ENCODE data around the gene MRPS34. TPM values are rescaled to one million over a fixed set of nuclear protein-coding genes. Genes with fewer than 3 reads are reported as not detected.

The MRPS34 gene
- total RNA-seq, 1 experiment from 2014 or later: 109 TPM

DNA sequence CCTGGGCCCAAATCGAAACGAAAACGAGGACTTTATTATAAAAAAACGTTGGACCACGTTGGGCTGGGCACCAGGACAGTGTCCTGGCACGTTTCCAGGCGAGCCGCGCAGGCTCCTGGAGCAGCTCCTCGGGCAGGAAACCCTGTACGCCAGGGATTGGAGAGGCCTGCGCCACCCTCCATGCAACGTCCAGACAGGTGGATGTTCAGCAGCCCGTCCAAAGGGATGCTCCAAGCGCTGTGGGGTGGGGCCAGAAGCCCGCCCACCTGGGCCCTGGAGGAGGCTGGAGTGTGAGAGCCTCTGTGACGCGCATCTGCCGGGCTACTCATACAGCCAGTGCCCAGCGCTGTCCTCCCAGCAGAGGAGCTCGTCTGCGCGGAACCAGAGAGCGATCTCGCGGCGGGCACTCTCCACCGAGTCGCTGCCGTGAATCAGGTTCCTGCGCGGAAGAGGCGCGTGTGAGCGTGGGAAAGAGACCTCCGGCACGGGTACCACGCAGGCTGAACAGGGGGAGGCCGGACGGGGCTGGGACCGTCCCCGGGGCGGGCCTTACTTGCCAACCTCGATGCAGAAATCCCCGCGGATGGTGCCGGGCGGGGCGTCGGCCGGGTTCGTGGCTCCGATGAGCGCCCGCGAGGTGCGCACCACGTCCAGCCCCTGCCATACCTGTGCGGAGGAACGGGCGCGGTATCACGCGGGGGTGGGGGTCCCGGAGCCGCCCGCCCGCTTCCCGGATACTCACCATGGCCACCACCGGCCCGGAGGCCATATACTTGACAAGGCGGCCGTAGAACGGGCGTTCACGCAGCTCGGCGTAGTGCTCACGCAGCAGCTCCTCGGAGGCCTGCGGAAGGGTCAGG, 2.4 kb downstream of the MRPS34 start:
- ChIA-PET POLR2A (no interaction called here), CTCF (interaction anchor here (0.5 kb wide), 1 partner anchor 398 kb away, joined by 4 read pairs; no protein-coding TSS in a partner anchor)
- Histone ChIP-seq H3K4me3 (ENCODE audit: low read depth, low read length) (no peak overlapping the region), H3K36me3 (ENCODE audit: control insufficient read depth, insufficient read depth, low read length) (no peaks in the 10 kb centered on the region), H3K9me3 (no peaks in the 10 kb centered on the region), H3K4me1 (peaks cover 8% of the 10 kb centered on the region), H3K27me3 (replicated peaks; ENCODE audit: control insufficient read depth, insufficient read depth, low read length) (no peaks in the 10 kb centered on the region)
- Mint-ChIP-seq H3K4me3 (ENCODE audit: unreplicated experiment) (no peak overlapping the region), H3K9me3 (ENCODE audit: unreplicated experiment) (no peaks in the 10 kb centered on the region), H3K27me3 (ENCODE audit: insufficient read depth, unreplicated experiment) (no peaks in the 10 kb centered on the region), H3K27ac (ENCODE audit: unreplicated experiment) (no peak overlapping the region), H3K36me3 (ENCODE audit: insufficient read depth, unreplicated experiment) (peaks cover 70% of the 10 kb centered on the region), H3K4me1 (ENCODE audit: low read depth, unreplicated experiment) (no peaks in the 10 kb centered on the region)
- DNase-seq: no peak
- TF ChIP-seq CTCF (IDR thresholded peaks at IDR 0.05; ENCODE audit: insufficient read depth in 1 of 2, low read depth in 1 of 2, low read length in 1 of 2, severe bottlenecking in 1 of 2, unreplicated experiment in 1 of 2): no peak
- intact Hi-C loops (cut with micrococcal nuclease; ENCODE audit: unreplicated experiment): no loop called here
- BruUV-seq (replicated peaks): no TSS peak

GRCh38 chr16:1769402-1770300, 3.3 kb downstream of the MRPS34 start:
- H3K27me3 ChIP-seq (replicated peaks; ENCODE audit: control insufficient read depth, insufficient read depth, low read length): no peaks in the 10 kb centered on the region
- no peaks in the 10 kb centered on the region for H3K27me3 Mint-ChIP-seq (ENCODE audit: insufficient read depth, unreplicated experiment)
- H3K4me1 Mint-ChIP-seq (ENCODE audit: low read depth, unreplicated experiment): no peaks in the 10 kb centered on the region
- H3K9me3 Mint-ChIP-seq (ENCODE audit: unreplicated experiment): no peaks in the 10 kb centered on the region
- H3K4me1 ChIP-seq: peaks cover 6% of the 10 kb centered on the region
- TF ChIP-seq CTCF (IDR thresholded peaks at IDR 0.05; ENCODE audit: insufficient read depth in 1 of 2, low read depth in 1 of 2, low read length in 1 of 2, severe bottlenecking in 1 of 2, unreplicated experiment in 1 of 2): no peak
- no peak overlapping the region for H3K4me3 ChIP-seq (ENCODE audit: low read depth, low read length)
- no TSS peak for BruUV-seq (replicated peaks)
- CTCF ChIA-PET: no interaction called here
- intact Hi-C loops (cut with micrococcal nuclease; ENCODE audit: unreplicated experiment): no loop called here
- no peak for DNase-seq
- peaks cover 67% of the 10 kb centered on the region for H3K36me3 Mint-ChIP-seq (ENCODE audit: insufficient read depth, unreplicated experiment)
- POLR2A ChIA-PET: interaction anchor here (0.5 kb wide), 1 partner anchor 220 kb away, joined by 3 read pairs; no protein-coding TSS in a partner anchor
- no peaks in the 10 kb centered on the region for H3K9me3 ChIP-seq
- no peak overlapping the region for H3K27ac Mint-ChIP-seq (ENCODE audit: unreplicated experiment)
- H3K36me3 ChIP-seq (ENCODE audit: control insufficient read depth, insufficient read depth, low read length): no peaks in the 10 kb centered on the region
- no peak overlapping the region for H3K4me3 Mint-ChIP-seq (ENCODE audit: unreplicated experiment)

DNA sequence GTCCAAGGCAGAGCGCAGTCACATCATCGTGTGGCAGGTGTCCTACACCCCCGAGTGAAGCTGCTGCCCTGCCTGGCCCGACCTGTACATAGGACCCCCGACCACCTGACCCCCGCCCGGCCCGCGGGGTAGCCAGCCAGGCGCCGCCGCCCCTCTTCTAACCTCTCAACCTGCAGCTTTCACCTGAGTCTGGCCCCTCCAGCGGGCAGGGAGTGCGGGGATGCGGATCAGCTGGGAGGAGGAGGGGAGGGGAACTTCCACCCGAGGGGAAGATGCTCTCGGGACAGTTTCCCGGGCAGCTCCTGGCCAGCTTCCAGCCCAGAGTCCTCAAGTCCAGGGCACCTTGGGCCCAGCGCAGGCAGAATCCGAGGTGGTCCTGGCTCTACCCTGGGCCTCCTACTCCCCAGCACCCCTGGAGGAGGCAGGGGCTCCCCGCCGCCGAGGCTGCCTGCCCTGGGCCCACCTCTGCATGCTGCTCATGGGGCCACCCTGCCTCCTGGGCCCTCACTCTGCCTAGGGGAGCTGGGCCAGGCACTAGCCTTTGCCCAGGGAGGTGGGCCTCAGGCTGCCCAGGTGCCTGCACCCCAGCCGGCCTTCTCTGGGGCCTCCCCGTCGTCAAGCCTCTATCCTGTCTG, 4.0 kb downstream of the MRPS34 start:
- Mint-ChIP-seq H3K4me1 (ENCODE audit: low read depth, unreplicated experiment) (no peaks in the 10 kb centered on the region), H3K9me3 (ENCODE audit: unreplicated experiment) (no peaks in the 10 kb centered on the region), H3K4me3 (ENCODE audit: unreplicated experiment) (no peak overlapping the region), H3K36me3 (ENCODE audit: insufficient read depth, unreplicated experiment) (peaks cover 67% of the 10 kb centered on the region), H3K27me3 (ENCODE audit: insufficient read depth, unreplicated experiment) (no peaks in the 10 kb centered on the region), H3K27ac (ENCODE audit: unreplicated experiment) (no peak overlapping the region)
- H3K36me3 ChIP-seq (ENCODE audit: control insufficient read depth, insufficient read depth, low read length): no peaks in the 10 kb centered on the region
- H3K4me1 ChIP-seq: no peaks in the 10 kb centered on the region
- H3K9me3 ChIP-seq: no peaks in the 10 kb centered on the region
- H3K4me3 ChIP-seq (ENCODE audit: low read depth, low read length): no peak overlapping the region
- intact Hi-C loops (cut with micrococcal nuclease; ENCODE audit: unreplicated experiment): no loop called here
- no TSS peak for BruUV-seq (replicated peaks)
- no peak for DNase-seq
- no peak for TF ChIP-seq CTCF (IDR thresholded peaks at IDR 0.05; ENCODE audit: insufficient read depth in 1 of 2, low read depth in 1 of 2, low read length in 1 of 2, severe bottlenecking in 1 of 2, unreplicated experiment in 1 of 2)
- ChIA-PET POLR2A (interaction anchor here (0.5 kb wide), 1 partner anchor 219 kb away, joined by 3 read pairs; no protein-coding TSS in a partner anchor), CTCF (no interaction called here)
- no peaks in the 10 kb centered on the region for H3K27me3 ChIP-seq (replicated peaks; ENCODE audit: control insufficient read depth, insufficient read depth, low read length)

Measured in Caco-2 (cell line).